ENCODE measurements around the gene CISH. TPM values are rescaled to one million over a fixed set of nuclear protein-coding genes. Genes with fewer than 3 reads are reported as not detected.
A peak's percentile ranks its signal among the peaks of the same experiment; 100 is the strongest.

Gene CISH
- total RNA-seq, 1 experiment from 2014 or later = 2.7 TPM

DNA sequence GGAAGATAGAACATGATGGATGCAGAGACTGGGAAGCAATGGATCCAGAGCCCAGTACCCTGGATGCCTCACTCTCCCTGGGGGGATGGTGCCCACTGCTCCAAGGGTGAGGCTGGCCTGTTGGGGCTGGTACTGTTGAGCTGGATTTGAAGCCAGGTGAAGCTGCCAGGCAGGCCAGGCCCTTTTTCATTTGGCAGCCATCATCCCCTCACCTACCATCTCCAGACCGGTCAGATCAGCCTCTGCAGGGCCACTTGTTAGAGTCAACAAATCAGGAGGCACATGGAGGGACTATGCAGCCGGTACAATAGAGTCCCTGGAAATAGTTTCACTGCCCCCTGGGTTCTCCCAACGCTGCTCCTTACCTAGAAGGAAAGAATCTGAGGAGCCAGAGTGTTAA lies 11.3 kb upstream of the CISH start:
- CTCF ChIA-PET = interaction anchor here (0.6 kb wide), 1 partner anchor 313 kb away, joined by 3 read pairs; no protein-coding TSS in a partner anchor
- Histone ChIP-seq H3K4me1 (replicated peaks; ENCODE audit: insufficient read depth) (peaks cover 76% of the 10 kb centered on the region), H3K4me2 (no peak overlapping the region)

GRCh38 chr3:50620820-50621219 lies 9.2 kb upstream of the CISH start:
- ChIA-PET POLR2A (ENCODE audit: unreplicated experiment) (no interaction called here), CTCF (interaction anchor here (0.8 kb wide), 1 partner anchor 20 kb away, joined by 10 read pairs; no protein-coding TSS in a partner anchor)
- Histone ChIP-seq H3F3A (ENCODE audit: insufficient read depth, low read depth) (peaks cover 20% of the 10 kb centered on the region), H2AFZ (no peak overlapping the region), H3K36me3 (ENCODE audit: low read depth) (peaks cover 6% of the 10 kb centered on the region; the same call in 1 of the 2 replicates), H3K9me3 (ENCODE audit: insufficient read depth, low read depth) (no peaks in the 10 kb centered on the region), H3K27me3 (ENCODE audit: insufficient read depth, low read depth) (no peaks in the 10 kb centered on the region), H3K4me1 (replicated peaks; ENCODE audit: insufficient read depth) (peaks cover 60% of the 10 kb centered on the region), H3K4me2 (peak overlapping the region; percentile 89), H4K20me1 (ENCODE audit: insufficient read depth) (no peaks in the 10 kb centered on the region), H3K4me3 (no peak overlapping the region), H3K79me2 (ENCODE audit: low read depth) (peaks cover 68% of the 10 kb centered on the region), H3K27ac (peak overlapping the region; percentile 19), H3K9me2 (ENCODE audit: insufficient read depth) (no peaks in the 10 kb centered on the region)
- BruUV-seq (replicated peaks) = no TSS peak
- TF ChIP-seq, protein P1, sequence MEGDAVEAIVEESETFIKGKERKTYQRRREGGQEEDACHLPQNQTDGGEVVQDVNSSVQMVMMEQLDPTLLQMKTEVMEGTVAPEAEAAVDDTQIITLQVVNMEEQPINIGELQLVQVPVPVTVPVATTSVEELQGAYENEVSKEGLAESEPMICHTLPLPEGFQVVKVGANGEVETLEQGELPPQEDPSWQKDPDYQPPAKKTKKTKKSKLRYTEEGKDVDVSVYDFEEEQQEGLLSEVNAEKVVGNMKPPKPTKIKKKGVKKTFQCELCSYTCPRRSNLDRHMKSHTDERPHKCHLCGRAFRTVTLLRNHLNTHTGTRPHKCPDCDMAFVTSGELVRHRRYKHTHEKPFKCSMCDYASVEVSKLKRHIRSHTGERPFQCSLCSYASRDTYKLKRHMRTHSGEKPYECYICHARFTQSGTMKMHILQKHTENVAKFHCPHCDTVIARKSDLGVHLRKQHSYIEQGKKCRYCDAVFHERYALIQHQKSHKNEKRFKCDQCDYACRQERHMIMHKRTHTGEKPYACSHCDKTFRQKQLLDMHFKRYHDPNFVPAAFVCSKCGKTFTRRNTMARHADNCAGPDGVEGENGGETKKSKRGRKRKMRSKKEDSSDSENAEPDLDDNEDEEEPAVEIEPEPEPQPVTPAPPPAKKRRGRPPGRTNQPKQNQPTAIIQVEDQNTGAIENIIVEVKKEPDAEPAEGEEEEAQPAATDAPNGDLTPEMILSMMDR (conservative IDR thresholded peaks at IDR 0.05) = no peak; the same call in 1 of the 2 replicates
- no peak for TF ChIP-seq EZH2 (IDR thresholded peaks at IDR 0.05; ENCODE audit: low read depth)
- intact Hi-C loops (cut with micrococcal nuclease; ENCODE audit: unreplicated experiment) = no loop called here
- peak in 1 of 2 experiments; percentile 56 for DNase-seq

More for the DNA sequence above, 11.3 kb upstream of the CISH start:
- Histone ChIP-seq H3K9me3 (ENCODE audit: insufficient read depth, low read depth) (no peaks in the 10 kb centered on the region), H3K27me3 (ENCODE audit: insufficient read depth, low read depth) (no peaks in the 10 kb centered on the region), H4K20me1 (ENCODE audit: insufficient read depth) (no peaks in the 10 kb centered on the region), H2AFZ (no peak overlapping the region), H3K9me2 (ENCODE audit: insufficient read depth) (no peaks in the 10 kb centered on the region), H3K79me2 (ENCODE audit: low read depth) (peaks cover 74% of the 10 kb centered on the region), H3K36me3 (ENCODE audit: low read depth) (peaks cover 6% of the 10 kb centered on the region; the same call in 1 of the 2 replicates), H3K4me3 (no peak overlapping the region), H3K27ac (no peak overlapping the region), H3F3A (ENCODE audit: insufficient read depth, low read depth) (peaks cover 24% of the 10 kb centered on the region)
- intact Hi-C loops (cut with micrococcal nuclease; ENCODE audit: unreplicated experiment) = no loop called here
- no peak for DNase-seq
- no TSS peak for BruUV-seq (replicated peaks)
- TF ChIP-seq, protein P1 (conservative IDR thresholded peaks at IDR 0.05) = no peak
- TF ChIP-seq EZH2 (IDR thresholded peaks at IDR 0.05; ENCODE audit: low read depth) = no peak
- POLR2A ChIA-PET (ENCODE audit: unreplicated experiment) = interaction anchor here (1.1 kb wide), 1 partner anchor 374 kb away, joined by 4 read pairs; no protein-coding TSS in a partner anchor

DNA sequence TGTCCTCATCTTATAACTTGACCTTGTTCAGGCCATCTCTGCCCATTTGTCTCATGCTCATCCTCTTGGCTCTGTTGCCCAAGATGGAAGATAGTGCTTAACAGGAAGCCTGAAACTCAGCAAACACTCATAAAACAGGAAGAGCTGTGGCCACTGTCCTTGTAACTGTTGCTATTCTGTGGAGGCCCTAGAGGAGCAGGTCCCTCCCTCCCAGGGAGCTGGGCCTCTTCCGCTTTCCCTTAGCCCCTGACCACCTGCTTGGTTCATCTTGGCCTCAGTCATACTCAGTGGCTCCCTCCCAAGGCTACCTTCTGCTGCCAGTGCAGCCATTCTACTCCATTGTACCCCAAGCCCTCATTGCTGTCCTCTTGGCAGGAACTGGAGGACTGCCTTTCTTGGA lies 8.8 kb upstream of the CISH start:
- intact Hi-C loops (cut with micrococcal nuclease; ENCODE audit: unreplicated experiment) = no loop called here
- Histone ChIP-seq H3K9me2 (ENCODE audit: insufficient read depth) (no peaks in the 10 kb centered on the region), H3F3A (ENCODE audit: insufficient read depth, low read depth) (peaks cover 17% of the 10 kb centered on the region), H3K4me3 (no peak overlapping the region), H3K4me1 (replicated peaks; ENCODE audit: insufficient read depth) (peaks cover 56% of the 10 kb centered on the region), H2AFZ (no peak overlapping the region), H3K27me3 (ENCODE audit: insufficient read depth, low read depth) (no peaks in the 10 kb centered on the region), H3K36me3 (ENCODE audit: low read depth) (peaks cover 6% of the 10 kb centered on the region; the same call in 1 of the 2 replicates), H3K9me3 (ENCODE audit: insufficient read depth, low read depth) (no peaks in the 10 kb centered on the region), H3K4me2 (peak overlapping the region; percentile 89), H3K79me2 (ENCODE audit: low read depth) (peaks cover 64% of the 10 kb centered on the region), H4K20me1 (ENCODE audit: insufficient read depth) (no peaks in the 10 kb centered on the region), H3K27ac (peak overlapping the region; percentile 19; the same call in 1 of the 2 replicates)
- no TSS peak for BruUV-seq (replicated peaks)
- ChIA-PET CTCF (no interaction called here), POLR2A (ENCODE audit: unreplicated experiment) (no interaction called here)
- TF ChIP-seq, protein P1 (conservative IDR thresholded peaks at IDR 0.05) = no peak
- TF ChIP-seq EZH2 (IDR thresholded peaks at IDR 0.05; ENCODE audit: low read depth) = no peak
- DNase-seq = no peak
